Left cardiac atrium (tissue), 4 donors: ENCODE results near the gene ARHGAP15. TPM values are rescaled to one million over a fixed set of nuclear protein-coding genes. Genes with fewer than 3 reads are reported as not detected.

Experiments used
- ATAC-seq, 2 donors: fragments of 200-7000 bp; cut with Tn5 transposase; one replicate each; pipeline ENCODE4 v1.9.1; 2020; ENCODE audit warnings: mild to moderate bottlenecking in 2 of 2, moderate library complexity in 2 of 2
- DNase-seq: peaks from one replicate; pipeline ENCODE4 v3.0.0-alpha.2; 2020
- intact Hi-C, 2 donors: fragments of 100-400 bp; cut with DNase I; formaldehyde crosslinking; loops; one replicate each; pipeline versions ENCODE4 v1.14.1 to v1.15.1; 2022 to 2023
- total RNA-seq, 2 donors: library from RNA; stranded (reverse); fragmentation: NEBNext Ultra II Directional; extraction: Animal tissue kit (Norgen Biotek cat#: 25700); gene quantifications; one replicate each; pipeline ENCODE4 v1.2.1, GENCODE V29; 2021
- donor health status: DM: no; HTN: yes; CAD: no.
- donor health status: DM: no; HTN: yes; CAD: no; lungs with severe emphysema.
- donor health status: DM: yes; HTN: yes; CAD: no.
- donor health status: Dilated cardiomyopathy.

Gene ARHGAP15
- total RNA-seq, 2 donors from 2014 or later: 7.2 to 8.7 TPM

GRCh38 chr2:143356736-143357446 is 227.7 kb downstream of the ARHGAP15 start:
- no peak for ATAC-seq
- intact Hi-C loops: no loop called here
- DNase-seq: no peak

DNA sequence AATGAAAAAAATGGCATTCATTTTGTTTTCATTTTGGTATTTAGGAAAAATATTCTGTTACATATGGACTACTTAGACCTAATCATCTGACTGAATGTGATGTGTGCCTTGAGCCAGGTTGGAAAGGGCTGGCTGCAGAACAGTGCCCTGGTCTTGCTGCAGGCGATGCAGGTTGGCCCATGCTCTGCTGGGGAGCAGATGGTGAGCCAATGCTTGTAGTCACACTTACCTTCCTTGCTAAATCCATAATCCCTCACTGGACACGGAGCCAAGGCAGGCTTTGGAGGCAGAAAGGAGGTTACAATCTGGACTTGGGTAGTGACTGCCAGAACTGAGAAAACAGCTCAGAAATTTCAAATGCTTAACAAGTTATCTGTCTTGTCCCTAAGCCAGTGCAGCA is 228.7 kb downstream of the ARHGAP15 start:
- no peak for ATAC-seq
- intact Hi-C loops: no loop called here
- DNase-seq: no peak

GRCh38 chr2:143361346-143361745 is 232.1 kb downstream of the ARHGAP15 start:
- no peak for DNase-seq
- intact Hi-C loops: no loop called here
- no peak for ATAC-seq

GRCh38 chr2:143371616-143372015 is 242.4 kb downstream of the ARHGAP15 start:
- DNase-seq: no peak
- intact Hi-C loops: no loop called here
- ATAC-seq: no peak

DNA sequence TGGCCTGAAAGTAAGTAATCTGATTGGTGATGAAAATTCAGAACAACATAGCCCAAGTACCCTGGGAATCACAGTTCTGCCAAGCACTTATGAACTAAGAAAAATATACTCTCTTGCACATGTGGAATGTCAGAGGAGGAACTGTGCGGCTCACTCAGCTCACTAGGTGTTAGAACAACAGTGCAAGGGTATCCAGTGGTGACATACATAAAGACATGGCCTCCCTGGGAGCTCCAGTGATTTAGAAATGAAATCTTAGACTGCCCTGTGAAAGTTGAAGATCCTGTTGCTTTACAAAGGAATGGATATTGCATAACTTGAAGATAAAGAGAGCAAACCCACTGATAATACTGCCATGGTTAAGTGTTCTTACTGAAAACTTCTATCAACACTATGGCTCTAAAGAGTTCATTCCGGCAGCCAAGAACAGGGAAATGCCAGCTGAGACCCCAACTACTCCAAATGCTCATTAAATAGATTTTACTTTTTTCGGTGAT is 246.2 kb downstream of the ARHGAP15 start:
- intact Hi-C loops: no loop called here
- no peak for ATAC-seq
- DNase-seq: no peak

- no peak for ATAC-seq
- DNase-seq: no peak
- intact Hi-C loops: no loop called here
These were observed 249.8 kb downstream of the ARHGAP15 start for GRCh38 chr2:143378996-143379395.

DNA sequence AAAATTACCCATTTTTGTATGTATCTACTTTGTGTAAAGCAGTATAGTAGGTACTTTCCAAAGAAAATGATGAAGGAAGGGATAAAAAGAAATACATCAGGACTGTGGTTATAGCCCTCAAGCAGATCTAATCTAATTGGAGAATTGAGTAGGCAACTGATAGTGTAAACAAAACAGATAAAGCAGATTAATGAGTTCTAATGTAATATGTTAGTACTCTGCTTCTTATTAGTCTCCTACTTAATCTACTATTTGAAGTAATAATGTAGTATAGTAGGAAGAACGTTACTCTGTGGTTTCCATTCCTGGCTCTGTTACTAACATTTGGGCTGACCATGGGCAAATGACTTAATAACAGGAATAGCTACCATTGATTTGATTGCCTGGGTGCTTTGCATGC is 250.7 kb downstream of the ARHGAP15 start:
- ATAC-seq (no peak), DNase-seq (no peak)
- intact Hi-C loops: no loop called here

DNA sequence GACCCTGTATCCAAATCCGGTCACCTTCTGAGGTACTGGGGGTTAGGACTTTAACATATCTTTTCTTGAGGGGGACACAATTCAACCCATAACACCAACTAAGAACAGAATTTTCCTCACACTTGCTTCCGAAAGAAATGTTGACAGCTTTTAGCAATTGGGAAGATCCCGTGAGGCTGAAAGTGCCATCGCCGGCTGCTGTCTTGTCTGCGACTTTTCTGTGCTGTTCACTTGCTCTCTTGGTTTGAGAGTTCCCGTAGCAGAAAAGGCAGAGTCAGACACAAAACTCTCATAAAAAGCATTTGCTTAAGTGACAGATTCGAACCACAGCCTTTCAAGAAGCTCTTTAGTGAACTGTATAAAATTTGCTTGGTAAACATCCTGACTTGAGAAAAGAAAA is 253.4 kb downstream of the ARHGAP15 start:
- intact Hi-C loops: no loop called here
- no peak for DNase-seq
- no peak for ATAC-seq

DNA sequence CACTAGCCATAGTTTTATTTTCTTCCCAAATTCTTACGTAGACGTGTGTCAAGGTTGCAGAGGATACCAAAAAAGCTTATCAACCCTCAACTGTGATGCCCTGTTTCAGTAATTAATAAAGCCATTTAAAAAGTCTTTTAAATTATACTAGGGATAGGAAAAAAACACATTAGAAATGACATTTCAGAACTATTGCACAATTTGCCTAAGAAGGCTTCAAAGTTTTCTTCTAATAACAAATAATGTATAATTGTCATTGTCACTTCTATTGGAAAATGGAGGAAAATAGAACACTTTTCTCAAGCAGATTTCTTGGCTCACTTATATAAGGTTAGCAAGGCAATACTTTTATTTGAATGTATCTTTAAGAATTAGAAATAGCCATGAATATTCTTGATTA is 253.8 kb downstream of the ARHGAP15 start:
- intact Hi-C loops: no loop called here
- ATAC-seq (no peak), DNase-seq (no peak)

GRCh38 chr2:143384111-143384510 is 254.9 kb downstream of the ARHGAP15 start:
- DNase-seq: no peak
- intact Hi-C loops: no loop called here
- ATAC-seq: no peak

DNA sequence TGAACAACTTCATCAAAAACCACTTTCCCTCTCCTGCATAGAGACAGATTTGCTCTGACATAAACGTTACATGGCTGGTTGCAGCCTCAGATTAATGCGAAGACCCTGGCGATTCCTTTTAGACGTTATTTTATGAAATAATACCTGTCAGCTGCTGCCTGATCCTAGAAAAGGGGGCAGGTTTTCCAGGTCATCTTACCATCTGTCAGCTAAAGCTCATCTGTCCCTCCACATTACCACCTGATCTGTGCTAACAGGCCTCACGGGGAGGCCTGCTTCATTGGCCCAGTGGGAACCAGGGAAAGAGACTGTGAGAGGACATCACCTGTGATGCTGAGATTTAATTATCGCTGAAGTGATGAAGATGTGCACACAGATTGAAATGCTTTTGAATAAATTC is 261.0 kb downstream of the ARHGAP15 start:
- no peak for DNase-seq
- ATAC-seq: no peak
- intact Hi-C loops: no loop called here

- no peak for ATAC-seq
- no peak for DNase-seq
- intact Hi-C loops: no loop called here
These were observed 263.1 kb downstream of the ARHGAP15 start for GRCh38 chr2:143392358-143392757.

DNA sequence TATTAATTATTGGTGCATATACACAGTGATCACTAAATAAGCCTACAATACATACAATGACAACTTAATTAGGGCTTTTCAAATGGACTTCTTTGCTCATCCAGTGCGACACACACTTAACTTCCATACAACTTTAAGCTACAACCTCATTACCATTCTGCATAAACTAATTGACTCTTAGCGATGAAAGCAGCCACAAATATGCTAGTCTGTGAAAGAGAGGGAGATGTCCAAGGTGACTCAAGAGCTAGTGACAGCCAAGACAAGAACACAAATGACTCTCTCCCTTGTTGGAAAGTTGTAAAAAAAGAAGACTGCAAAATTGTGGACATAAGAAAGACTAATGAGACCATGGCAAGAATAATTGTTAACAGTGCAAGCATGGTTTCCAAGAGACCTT is 264.8 kb downstream of the ARHGAP15 start:
- no peak for ATAC-seq
- intact Hi-C loops: no loop called here
- DNase-seq: no peak

GRCh38 chr2:143397884-143398614 is 268.8 kb downstream of the ARHGAP15 start:
- peak in 1 of 2 donors; percentile 48 for ATAC-seq
- intact Hi-C loops: no loop called here
- no peak for DNase-seq

- no peak for ATAC-seq
- intact Hi-C loops: no loop called here
- no peak for DNase-seq
These were observed 269.6 kb downstream of the ARHGAP15 start for GRCh38 chr2:143398781-143399180.

GRCh38 chr2:143399631-143400069 is 270.4 kb downstream of the ARHGAP15 start:
- intact Hi-C loops: no loop called here
- no peak for DNase-seq
- ATAC-seq: no peak

DNA sequence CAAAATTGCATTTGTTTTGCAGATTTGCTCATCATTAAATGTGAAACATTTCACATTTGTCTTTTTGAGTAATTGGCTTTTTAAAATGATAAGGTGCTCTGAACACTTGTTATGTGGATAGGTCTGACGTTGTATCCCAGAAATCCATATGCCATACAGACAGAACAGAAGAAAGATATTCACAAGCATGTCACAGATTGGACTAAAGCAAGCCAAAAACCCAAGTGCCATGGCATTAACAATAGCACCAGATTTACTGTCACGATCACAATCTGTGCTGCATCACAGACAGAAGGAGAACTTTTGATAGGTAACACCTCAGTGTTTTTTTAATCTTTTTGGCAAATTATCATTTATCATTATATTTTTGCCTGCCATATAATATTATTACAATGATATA is 272.6 kb downstream of the ARHGAP15 start:
- ATAC-seq (no peak), DNase-seq (no peak)
- intact Hi-C loops: no loop called here

DNA sequence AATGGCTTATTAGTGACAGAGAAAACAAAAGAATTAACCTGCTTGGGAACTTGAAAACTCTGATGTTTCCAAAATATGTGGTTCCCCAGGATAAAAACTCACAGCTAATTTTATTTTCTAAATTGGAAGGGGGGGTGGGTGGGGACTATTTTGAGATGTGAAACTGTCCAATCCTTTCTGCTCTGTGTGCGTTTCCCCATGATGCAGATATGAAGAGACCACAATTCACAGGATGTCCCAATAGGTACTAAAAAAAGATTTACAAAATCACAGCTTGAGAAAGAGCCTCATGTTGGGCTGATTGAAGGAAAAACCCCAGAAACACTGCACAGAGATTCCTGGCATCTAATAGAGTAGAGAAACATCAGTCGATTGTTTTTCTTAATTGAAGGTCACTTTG is 273.2 kb downstream of the ARHGAP15 start:
- intact Hi-C loops: no loop called here
- ATAC-seq (no peak), DNase-seq (no peak)

DNA sequence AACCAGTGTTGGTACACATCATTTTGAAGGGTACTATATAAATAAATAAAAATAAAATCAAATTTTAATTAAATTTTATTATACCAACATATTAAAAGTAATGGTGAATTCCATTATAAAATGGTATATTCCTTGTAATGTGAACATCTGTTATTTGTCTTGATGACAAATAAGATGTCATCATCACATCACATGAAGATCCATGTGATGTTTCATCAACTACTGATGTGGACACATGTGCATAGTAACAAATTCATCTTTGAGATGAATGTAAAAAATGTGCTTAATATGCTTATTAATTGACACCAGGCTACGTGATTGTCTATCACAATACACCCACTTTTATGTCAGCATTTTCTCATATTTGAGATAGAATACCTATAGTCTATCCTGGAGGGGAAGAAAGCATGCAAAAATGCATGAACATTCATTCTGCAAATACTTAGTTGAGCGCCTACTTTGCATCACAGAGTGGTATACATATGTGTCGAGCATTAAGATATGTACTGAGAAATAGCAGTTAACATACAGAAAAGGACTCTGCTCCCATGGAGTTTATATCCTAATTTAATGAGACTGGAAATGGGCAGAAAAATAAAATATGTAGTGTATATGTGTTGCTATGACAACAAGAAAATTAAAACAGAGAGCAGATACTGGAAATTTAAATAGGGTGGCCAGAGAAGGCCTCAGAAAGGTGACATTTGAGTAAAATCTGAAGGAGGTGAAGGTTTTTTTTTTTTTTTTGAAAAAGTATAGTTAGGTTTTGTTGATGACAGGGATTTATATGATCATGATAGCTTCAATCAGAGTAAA is 281.1 kb downstream of the ARHGAP15 start:
- ATAC-seq (no peak), DNase-seq (no peak)
- intact Hi-C loops: no loop called here

GRCh38 chr2:143415571-143415970 is 286.4 kb downstream of the ARHGAP15 start:
- no peak for ATAC-seq
- intact Hi-C loops: no loop called here
- DNase-seq: no peak
